ENCODE data around the gene SEC16A.
"Not testable (repeated sequence)": the region's sequence is repeated elsewhere in the genome, so short reads cannot be mapped to it uniquely, and the experiment has no call there.

SEC16A gene

DNA sequence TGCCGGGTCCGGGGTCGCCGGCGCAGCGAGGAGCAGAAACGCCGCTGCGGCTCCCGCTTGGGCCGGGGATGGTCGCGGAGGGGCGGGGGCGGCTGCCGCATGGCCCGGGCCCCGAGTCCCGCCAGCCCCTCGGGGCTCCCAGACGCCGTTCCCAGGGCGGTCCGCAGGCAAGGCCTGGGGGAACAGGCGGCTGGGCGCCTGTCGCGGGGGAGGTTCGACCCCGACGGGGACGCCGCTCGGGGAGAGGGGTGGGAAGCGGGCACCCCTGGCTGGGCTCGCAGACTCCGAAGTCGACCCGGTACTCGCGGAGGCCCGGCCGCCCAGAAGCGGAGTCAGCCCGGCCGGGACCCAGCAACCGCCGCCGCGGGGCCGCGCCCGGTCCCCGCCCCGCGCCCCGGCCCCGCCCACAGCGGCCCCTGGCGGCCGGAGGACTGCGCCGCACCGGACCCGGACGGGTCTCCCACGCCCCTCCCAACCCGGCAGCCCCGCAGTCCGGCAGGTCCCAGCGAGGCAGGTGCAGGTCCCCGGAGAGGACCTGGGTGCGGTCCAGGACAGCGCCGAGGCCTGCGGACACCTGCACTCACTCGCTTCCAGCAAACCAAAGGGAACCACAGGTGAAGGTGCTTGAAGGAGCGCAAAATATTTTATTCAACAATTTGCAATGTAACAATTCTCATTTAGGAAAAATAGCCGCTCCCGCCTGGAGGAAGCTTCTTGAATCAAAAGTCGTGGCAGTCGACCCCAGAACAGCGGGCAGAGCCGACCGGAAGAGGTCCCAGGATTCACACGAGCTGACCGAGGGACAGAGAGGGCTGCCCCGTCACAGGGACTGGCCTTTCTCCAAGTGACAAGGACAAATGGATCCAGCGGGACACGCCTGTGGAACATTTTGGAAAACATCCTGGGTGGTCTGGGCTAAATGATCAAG, 43.1 kb downstream of the SEC16A start, which contains the start of gene INPP5E:
Gene INPP5E (minus strand): TSS at position 365 of the 928 bp plus-strand sequence. CDS start 426 bp downstream, outside the sequence.
- DNase-seq (ENCODE audit: low spot score) = peak; percentile 93

DNA sequence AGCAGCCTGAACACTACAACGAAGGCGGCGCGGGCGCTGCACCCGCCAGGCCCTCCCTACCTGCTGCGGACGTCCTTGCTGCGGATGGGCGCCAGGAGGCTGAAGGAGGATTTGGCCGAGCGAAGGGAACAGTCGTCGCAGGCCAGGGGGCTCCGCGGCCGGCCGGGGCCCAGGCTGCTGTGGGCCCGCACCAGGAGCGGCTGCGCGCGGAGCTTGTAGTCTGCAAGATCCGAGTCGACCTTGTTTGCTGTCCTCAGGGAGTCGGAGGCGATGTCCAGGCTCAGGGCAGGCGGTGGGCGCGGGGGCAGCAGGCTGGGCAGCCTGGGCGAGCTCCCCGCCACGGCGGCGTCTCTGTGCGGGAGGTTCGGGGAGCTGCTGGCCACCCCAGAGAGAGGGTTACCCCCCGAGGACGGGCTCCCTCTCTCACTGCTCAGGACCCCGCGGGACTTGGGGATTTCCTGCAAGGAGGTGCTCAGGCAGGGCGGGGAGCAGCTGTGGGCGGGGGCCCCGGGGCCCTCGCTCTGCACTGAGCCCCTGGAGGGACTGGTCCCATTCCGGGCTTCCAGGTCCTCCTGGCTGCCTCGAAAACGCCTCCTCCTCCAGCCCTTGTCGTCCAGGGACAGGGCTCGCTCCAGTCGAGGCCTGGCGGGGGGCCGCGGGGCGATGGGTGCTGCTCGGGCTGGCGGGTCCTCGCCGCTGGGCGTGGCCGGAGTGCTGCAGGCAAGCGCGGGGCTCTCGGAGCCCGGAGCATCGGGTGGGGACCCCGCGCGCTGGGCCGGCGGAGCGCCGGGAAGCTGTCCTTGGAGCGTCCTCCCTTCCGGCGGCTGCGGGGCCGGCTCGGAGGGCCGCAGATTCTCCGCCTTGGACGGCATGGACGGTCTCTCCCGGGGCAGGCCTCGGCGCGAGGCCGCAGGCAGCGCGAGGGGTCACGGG, 44.0 kb downstream of the SEC16A start:
- peak; percentile 61 for DNase-seq (ENCODE audit: low spot score)

DNA sequence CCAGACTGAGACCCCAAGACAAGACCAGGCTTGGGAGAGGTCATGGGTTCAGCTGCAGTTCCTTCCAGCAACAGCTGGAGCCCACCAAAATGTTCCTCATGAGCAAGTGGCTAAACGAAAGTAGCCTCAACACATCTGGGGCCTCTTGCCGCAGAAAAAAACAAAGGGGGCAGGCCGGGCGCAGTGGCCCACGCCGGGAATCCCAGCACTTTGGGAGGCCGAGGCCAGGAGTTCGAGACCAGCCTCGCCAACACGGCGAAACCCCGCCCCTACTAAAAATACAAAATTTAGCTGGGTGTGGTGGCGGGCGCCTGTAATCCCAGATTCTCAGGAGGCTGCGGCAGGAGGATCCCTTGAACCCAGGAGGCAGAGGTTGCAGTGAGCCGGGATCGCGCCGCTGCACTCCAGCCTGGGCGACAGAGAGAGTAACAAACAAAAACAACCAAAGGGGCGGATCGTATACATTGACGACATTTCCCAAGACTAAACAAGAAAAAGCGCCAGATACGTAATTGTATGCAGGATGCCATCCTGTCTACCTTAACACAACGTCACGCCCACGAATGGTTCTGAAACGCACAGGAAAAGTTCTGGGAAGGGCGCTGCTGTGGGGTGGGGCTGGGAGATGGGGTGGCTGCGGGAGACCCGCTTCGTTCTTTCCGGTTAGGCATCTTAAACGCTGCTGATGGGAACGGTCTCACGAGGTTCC, 44.8 kb downstream of the SEC16A start:
- peak; percentile 37 for DNase-seq (ENCODE audit: low spot score)

GRCh38 chr9:136437430-136437829, 45.4 kb downstream of the SEC16A start:
- DNase-seq (ENCODE audit: low spot score) = no peak

DNA sequence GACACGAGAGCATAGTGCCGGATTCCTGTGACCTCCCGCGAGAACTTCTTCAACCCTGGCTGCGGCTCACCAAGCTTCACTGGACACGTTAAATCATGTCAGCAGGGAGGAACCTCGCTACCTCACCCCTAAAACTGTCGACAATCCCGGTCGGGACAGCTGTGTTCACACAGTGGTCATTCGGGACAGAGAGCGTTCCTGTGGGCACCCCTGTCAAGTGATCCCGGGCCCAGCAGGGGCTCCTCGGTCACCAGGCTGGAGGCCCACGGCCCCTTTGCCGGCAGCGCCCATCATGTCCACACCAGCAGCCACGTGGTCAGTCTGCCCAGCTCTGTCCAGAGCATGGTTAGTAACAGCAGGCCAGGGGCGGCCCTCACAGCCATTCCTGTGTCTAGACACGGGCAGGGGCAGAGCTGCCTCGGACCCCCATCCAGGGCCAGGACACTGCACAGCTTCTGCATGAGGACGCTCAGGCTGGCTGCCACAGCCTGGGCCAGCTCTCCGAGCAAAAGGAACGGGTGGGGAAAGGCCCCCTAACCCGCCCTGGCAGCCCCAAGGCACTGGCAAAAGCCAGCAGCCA, 46.7 kb downstream of the SEC16A start:
- no peak for DNase-seq (ENCODE audit: low spot score)

DNA sequence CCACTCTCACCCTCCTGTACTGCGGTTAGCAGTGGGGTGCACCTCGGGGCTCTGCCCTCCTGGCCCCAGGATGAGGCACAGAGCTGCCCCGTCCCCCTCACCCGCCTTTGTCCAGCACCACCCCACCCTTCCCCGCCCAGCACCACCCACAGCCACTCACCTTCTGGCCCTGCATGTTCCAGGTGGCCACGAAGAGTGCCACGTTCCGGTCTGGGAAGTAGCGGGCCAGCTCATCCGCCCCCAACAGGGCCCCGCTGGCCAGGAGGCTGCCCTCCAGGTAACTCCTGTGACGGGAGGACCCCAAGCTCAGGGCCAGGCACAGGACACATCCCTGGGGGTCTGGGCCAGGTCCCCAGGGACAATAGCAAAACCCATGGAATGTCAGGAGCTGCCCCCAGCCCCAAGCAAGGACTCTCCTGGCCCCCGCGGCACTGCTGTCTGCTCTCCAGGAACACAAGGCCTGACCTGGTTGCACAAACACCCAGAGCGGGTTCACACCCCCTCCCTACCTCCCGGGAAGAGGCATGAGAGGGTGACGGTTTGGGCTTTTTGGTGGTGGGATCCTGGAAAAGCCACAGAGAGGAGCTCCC, 48.2 kb downstream of the SEC16A start:
- DNase-seq (ENCODE audit: low spot score) = no peak

GRCh38 chr9:136433849-136434579, 48.8 kb downstream of the SEC16A start:
- no peak for DNase-seq (ENCODE audit: low spot score)

- no peak for DNase-seq (ENCODE audit: low spot score)
Observed at GRCh38 chr9:136433043-136433715, 49.7 kb downstream of the SEC16A start.

DNA sequence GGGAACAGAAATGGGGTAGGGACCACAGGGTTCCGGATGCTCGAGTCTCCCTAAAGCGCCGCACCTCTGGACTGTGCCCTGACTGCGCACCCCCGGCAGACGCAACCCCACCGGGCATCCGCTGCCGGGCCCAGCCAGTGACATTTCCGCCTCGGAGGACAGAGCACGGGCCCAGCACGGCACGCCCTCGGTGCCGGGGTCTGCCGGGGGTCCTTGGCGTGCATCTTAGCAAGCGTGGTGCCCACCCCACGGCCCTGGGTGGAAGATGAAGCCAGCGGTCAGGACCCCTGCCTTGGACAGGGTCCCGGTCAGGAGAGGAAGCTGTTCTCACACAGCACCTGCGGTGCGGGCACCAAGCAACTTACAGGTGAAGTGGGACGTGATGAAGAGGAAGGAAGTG, 50.2 kb downstream of the SEC16A start:
- no peak for DNase-seq (ENCODE audit: low spot score)

DNA sequence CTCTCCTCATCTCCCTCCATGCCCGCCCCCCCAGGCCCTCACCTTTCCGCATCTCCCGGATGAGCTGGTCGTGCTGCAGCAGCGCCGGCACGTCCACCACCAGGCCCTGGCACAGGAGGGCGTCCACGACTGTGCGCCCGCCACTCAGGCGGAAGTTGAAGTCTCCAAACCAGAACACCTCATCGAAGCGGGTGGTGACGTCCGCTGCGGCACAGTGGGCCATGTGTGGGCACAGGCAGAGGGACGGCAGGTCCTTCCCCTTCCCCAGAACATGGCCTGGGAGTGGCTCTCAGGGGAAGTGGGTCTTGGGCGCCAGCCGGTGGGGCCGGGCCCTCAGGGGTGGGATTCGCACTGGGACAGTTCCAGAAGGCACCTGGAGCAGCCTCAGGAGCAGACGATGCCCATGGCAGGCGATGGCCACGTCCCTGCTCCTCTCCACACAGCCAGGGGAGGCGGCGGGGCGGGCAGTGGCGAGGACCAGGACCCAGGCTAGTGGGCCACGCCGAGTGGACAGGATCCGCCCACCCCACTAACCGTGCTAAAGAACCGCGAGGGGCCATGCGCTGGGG, 51.0 kb downstream of the SEC16A start:
- no peak for DNase-seq (ENCODE audit: low spot score)

DNA sequence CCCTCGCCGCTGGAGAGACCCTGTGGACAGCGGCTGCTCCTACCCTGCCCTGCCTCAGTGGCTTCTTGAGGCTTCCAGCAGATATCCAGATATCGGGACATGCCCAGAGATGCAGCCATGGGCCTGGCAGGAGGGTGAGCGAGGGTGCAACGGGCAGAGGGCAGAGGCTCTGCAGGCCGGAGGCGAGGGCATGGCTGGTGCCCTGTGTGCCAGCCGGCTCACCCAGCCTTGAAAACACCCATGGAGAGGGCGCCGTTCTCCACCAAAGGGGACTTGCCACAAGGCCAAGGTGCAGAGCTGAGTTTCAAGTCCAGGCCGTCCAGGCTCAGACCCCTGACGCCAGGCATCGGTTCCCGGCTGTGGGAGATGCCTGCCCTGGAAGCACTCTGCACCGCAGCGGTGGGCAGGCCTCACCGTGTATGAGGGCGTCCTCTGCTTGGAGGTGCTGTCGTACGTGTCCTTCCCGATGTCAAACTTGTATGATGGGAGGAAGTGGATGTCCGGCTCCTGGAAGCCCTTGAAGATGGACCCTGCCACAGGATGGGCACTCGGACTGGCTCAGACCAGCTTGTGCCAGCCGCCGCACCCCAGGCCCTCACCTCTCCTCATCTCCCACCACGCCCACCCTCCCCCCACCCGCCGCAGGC, 52.1 kb downstream of the SEC16A start:
- no peak for DNase-seq (ENCODE audit: low spot score)

DNA sequence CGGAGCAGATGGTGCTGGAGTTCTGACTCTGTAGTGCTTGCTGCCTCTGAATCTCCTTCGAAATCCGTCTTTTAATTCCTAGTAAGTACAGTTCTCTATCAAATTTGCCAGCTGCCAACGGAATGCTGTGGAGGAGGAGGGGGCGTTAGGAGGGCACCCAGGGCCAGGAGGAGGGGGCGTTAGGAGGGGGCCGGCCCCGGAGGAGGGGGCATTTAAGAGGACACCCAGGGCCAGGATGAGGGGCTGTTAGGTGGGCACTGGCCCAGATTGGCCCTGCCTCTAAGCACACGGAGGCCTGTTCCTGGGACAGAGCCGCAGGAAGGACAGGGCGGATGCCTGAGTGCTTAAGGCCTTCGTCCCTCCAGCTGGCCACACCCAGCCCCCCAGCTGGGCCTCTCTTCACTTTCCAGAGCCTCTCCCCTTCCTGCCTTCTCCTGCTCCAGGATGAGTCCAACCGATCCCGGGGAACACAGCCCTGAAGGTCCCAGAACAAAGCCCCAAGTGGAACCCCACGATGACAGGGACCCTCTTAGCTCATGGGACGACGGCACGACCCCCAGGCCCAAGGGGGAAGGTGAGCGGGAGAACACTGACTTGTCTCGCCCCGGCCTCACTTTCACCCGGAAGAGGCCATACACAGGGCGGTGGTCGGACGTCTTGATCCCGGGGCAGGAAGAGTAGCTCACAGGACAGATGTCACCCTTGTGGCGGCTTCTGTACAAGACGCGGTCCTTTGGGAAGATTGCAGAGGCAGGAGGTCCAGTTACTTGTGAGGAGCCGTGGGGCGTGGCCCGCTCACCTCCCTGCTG, 53.0 kb downstream of the SEC16A start:
- no peak for DNase-seq (ENCODE audit: low spot score)

DNA sequence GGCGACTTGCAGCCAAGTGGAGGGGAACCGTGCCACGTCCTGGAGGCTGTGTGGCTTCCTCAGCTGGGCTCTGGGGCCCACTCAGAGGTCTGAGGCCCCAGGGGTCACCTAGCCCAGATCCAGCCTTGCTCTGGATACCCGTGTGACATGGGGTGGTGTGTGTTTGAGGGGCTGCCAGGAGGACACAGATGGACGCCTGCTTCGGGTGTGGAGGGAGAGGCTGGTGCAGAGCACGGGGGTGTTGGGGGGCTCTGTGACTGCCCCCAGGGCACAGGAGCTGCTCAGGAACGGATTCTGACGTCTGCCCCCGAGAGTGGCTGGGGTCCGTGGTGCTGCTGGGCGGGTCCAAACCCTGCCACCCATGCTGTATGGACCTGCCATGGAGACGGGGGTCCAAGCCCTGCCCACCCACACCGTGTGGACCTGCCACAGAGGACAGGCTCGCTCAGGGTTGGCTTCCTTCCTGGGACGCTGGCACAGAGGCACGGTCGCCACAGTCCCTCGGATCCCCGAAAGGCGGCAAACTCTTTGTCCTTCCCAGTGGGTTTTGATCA, 53.7 kb downstream of the SEC16A start:
- DNase-seq (ENCODE audit: low spot score) = no peak

- no peak for DNase-seq (ENCODE audit: low spot score)
Observed at GRCh38 chr9:136426787-136427186, 56.1 kb downstream of the SEC16A start.

DNA sequence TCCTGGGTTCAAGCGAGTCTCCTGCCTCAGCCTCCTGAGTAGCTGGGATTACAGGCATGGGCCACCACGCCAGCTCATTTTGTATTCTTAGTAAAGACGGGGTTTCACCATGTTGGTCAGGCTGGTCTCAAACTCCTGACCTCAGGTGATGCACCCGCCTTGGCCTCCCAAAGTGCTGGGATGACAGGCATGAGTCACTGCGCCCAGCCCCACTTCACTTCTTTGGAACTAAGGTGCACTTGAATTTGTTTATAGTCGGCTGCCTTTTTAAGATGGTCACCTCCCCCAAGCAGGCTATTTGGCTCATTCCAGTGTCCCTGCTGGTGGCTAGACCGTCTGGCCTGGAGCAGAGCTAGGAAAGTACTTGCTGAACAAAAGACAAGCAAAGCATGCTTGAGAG, 57.5 kb downstream of the SEC16A start:
- DNase-seq (ENCODE audit: low spot score) = not testable (repeated sequence)

GRCh38 chr9:136424750-136425362, 58.0 kb downstream of the SEC16A start:
- DNase-seq (ENCODE audit: low spot score) = no peak

- DNase-seq (ENCODE audit: low spot score) = no peak
Observed at GRCh38 chr9:136423432-136424146, 59.3 kb downstream of the SEC16A start.
